ENCODE data around the gene MCF2L. TPM values are rescaled to one million over a fixed set of nuclear protein-coding genes. Genes with fewer than 3 reads are reported as not detected.

MCF2L gene
- total RNA-seq, 2 experiments from 2014 or later, result 7.9 to 8.7 TPM

DNA sequence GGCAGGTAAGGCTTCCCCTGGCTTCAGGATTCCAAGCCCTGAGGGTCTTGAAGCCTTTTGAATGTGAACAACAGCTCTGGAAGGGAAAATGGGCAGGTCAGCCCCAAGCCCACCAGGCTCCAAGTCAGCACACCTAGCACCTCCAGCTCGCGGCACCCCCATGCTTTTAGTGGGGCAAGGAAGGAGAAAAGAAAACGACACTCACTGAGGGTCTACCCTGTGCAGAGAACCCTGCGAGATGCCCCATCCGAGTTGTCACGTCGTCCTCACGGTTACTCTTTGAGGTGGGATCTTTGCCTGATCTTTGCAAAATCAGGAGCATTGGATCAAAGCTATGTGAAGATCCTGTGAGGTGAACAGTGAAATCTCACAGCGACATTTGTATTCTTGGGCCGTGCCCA lies 147.9 kb downstream of the MCF2L start:
- ChIA-PET POLR2A (no interaction called here), CTCF (no interaction called here)

DNA sequence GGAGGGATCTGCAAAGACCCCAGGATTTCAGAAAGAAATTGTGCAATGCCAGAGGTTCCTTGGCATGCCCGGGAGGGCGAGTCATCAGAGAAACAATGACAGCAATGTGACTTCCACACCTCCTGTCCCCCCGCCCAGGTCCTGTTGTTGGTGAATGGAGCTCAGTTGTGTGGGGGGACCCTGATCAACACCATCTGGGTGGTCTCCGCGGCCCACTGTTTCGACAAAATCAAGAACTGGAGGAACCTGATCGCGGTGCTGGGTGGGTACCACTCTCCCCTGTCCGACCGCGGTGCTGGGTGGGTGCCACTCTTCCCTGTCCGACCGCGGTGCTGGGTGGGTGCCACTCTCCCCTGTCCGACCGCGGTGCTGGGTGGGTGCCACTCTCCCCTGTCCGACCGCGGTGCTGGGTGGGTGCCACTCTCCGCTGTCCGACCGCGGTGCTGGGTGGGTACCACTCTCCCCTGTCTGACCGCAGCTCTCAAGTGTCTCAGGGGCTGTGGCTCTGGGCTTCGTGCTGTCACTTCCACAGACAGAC lies 148.4 kb downstream of the MCF2L start:
- POLR2A ChIA-PET, result no interaction called here

DNA sequence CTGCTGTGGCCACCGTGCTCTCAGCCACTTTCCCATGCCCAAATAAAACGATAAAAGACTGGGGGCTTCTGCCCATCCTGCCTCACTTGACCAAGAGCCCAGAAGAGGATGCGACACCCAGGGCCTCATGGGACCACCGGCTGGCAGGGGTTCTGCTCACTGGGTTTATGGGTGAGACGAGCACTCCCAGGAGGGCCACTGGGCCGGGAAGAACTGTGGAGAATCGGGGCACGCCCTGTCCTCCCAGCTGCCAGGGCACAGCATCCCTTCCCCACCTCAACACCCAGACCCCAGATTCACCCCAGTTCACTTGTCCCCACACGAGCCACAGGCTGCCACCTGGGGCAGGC lies 148.9 kb downstream of the MCF2L start:
- POLR2A ChIA-PET, result no interaction called here
- CTCF ChIA-PET, result no interaction called here

More for the DNA sequence above, 148.4 kb downstream of the MCF2L start:
- CTCF ChIA-PET, result no interaction called here

DNA sequence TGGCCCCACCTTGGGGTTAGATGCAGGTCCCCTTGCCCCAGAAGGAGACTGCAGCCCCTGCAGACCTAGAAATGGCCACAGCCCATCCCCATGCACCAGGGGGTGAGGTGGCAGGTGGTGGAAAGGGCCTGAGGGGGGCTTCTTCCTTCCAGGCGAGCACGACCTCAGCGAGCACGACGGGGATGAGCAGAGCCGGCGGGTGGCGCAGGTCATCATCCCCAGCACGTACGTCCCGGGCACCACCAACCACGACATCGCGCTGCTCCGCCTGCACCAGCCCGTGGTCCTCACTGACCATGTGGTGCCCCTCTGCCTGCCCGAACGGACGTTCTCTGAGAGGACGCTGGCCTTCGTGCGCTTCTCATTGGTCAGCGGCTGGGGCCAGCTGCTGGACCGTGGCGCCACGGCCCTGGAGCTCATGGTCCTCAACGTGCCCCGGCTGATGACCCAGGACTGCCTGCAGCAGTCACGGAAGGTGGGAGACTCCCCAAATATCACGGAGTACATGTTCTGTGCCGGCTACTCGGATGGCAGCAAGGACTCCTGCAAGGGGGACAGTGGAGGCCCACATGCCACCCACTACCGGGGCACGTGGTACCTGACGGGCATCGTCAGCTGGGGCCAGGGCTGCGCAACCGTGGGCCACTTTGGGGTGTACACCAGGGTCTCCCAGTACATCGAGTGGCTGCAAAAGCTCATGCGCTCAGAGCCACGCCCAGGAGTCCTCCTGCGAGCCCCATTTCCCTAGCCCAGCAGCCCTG lies 149.4 kb downstream of the MCF2L start:
- POLR2A ChIA-PET, result no interaction called here
- CTCF ChIA-PET, result no interaction called here

DNA sequence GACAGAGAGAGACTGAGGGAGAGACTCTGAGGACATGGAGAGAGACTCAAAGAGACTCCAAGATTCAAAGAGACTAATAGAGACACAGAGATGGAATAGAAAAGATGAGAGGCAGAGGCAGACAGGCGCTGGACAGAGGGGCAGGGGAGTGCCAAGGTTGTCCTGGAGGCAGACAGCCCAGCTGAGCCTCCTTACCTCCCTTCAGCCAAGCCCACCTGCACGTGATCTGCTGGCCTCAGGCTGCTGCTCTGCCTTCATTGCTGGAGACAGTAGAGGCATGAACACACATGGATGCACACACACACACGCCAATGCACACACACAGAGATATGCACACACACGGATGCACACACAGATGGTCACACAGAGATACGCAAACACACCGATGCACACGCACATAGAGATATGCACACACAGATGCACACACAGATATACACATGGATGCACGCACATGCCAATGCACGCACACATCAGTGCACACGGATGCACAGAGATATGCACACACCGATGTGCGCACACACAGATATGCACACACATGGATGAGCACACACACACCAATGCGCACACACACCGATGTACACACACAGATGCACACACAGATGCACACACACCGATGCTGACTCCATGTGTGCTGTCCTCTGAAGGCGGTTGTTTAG lies 150.3 kb downstream of the MCF2L start:
- CTCF ChIA-PET, result no interaction called here

DNA sequence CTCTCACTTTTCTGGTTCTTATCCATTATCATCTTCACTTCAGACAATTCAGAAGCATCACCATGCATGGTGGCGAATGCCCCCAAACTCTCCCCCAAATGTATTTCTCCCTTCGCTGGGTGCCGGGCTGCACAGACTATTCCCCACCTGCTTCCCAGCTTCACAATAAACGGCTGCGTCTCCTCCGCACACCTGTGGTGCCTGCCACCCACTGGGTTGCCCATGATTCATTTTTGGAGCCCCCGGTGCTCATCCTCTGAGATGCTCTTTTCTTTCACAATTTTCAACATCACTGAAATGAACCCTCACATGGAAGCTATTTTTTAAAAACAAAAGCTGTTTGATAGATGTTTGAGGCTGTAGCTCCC lies 150.8 kb downstream of the MCF2L start:
- ChIA-PET CTCF (no interaction called here), POLR2A (no interaction called here)

More for the DNA sequence above, 150.3 kb downstream of the MCF2L start:
- POLR2A ChIA-PET, result no interaction called here

DNA sequence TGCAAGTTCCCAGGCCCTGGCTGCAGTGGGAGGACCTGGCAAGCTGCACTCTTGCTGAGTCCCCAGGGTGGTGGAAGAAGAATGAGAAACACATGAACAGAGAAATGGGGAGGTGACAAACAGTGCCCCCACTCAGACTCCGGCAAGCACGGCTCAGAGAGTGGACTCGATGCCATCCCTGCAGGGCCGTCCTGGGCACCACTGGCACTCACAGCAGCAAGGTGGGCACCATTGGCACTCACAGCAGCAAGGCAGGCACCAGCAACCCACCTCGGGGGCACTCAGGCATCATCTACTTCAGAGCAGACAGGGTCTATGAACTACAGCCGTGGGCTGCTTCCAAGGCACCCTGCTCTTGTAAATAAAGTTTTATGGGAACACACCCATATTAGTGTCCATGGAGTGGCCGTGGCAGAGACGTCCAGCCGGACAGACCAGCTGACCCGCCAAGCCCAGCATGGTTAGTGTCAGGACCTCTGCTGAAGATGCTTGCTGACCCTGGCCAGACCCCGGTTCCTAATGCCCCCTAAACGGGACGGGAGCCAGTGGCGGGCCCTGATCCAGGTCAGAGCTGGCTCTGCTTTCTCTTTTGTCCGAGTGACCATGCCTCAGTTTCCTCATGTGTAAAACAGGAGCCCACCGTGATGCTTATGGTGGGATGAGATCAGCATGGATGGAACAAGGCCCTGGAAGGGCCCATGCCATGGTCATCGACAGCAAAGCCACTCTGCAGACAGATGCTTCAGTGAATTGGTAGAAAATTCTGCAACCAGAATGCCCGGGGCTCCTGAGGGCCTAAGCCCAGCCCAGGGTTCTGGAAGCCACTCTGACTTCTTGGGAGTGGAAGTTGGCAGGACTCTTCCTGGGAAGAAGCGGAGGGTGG lies 151.5 kb downstream of the MCF2L start:
- ChIA-PET CTCF (no interaction called here), POLR2A (no interaction called here)

DNA sequence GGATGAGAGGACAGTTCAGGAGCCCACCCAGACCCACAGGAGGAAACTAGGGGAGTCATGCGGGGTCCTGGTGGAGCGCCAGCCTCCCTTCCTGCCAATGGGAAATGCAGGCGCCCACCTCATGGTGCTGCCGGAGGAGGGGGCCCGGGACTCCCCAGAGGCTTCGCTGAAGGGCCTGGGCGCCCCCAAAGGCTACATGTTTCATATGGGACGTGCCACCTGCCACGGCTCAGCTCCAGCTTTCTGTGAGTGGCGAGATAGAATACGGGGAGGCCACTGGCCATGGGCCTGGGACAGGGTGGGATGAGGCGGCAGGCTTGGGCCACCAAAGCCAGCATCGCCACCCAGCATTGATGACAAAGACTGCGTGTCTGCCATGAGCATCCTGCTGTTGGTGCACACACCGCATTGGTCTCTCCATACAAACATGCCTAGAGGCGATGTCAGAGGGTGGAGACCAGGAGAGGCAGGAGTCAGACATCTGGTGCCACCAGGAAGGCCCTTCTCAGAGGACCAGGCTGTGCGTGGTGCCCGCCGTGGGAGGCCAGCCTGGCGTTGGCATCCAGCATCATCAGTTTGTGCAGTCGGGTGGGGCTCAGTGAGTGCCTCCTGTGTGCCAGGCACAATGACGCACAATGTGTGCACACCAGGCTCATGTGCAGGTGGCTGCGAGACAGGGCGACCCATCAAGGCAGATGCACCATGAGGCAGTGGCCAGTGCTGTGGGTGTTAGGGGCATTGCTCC lies 152.3 kb downstream of the MCF2L start:
- POLR2A ChIA-PET, result no interaction called here

DNA sequence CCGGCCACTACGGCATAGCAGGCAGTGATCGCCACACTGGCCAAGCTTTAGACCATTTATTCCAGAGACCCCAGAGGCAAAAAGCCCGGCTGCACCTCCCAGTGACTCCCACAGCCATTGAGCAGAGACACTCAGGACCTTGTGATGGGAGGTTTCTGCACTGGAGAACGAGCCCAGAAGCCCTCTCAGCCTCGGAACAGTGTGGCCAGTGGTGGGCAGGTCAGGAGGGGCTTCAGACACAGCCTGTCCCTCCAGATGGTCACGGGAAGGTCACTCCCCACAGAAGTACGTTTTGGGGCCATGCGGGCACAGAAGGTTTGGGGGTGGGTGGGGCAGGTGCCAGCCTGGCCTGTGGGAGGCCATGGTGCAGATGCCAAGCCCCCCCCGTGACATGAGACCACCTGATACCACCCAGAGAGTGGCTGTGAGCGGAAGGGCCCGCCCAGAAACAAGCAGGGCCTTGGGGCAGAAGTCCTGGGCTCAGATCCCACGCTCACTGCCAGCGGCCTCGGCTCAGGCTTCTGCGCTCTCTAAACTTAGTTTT lies 153.0 kb downstream of the MCF2L start:
- ChIA-PET POLR2A (no interaction called here), CTCF (no interaction called here)

More for the DNA sequence above, 152.3 kb downstream of the MCF2L start:
- CTCF ChIA-PET, result no interaction called here

DNA sequence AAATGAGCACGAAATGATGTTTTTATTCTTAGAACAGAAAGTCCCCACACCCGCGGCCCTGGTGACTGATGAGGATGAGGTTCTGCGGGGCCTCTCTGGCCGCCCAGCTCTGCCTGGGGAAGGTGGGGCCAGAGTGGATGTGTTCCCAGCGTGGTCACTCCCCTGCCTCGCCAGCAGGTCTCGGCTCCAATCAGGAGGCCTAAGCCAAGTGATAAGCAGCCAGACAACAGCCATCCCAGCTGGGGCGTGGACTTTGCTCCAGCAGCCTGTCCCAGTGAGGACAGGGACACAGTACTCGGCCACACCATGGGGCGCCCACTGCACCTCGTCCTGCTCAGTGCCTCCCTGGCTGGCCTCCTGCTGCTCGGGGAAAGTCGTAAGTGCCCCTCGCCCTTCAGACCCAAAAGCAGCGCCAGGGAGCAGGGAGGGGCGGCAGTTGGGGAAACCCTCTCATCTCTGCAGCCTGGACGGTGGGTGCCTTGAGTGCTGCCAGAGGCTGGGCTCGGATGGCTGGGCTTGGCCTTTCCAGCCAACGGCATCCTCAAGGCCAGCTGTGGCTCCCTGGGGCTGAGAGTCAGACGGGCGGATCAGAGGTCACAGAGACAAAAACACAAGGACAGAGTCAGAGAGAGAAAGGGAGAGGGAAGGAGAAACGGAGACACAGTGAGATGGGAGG lies 153.7 kb downstream of the MCF2L start, which contains the start of gene F10:
F10 (plus strand) TSS at position 250 of the 676 bp plus-strand sequence; CDS start at position 307, 57 bp downstream.
- POLR2A ChIA-PET, result no interaction called here
- CTCF ChIA-PET, result no interaction called here

DNA sequence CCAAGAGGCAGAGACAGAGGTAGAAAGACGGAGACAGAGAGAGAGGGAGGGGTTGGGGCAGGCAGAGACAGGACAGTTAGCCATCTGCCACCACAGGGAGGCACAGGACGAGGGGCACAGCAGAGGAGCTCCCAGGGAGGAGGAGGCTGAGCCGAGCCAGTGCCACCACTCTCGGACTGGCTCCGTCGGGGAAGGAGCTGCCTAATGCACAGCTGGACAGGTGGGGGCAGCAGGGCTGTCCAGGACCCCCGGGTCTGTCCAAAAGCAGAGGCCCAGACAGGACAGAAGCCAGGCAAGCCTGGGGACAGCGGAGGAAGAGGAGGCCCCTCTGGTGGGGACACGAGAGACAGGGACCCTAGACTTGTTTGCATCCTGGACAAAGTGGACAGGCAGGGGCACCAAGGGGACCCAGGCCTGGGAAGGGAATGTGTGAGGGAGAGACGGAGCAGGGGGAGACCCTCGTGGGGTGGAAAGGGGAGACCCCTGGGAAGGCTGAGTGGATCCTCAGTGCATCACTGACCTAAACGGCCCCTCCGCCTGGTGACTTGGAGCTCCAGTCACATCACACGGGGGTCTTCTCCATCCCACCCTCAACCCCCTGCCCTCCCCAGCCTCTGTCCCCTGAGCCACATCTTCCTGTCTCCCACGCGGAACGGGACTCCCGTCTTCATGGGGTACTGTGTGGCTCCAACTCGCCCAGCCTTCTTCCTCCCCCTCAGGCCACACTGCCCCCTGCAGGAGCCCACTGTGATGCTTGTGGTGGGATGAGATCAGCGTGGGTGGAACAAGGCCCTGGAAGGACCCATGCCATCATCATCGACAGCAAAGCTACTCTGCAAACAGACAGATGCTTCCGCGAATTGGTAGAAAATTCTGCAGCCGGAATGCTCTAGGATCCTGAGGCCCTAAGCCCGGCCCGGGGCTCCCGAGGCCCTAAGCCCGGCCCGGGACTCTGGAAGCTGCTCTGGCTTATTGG lies 154.5 kb downstream of the MCF2L start:
- CTCF ChIA-PET, result no interaction called here
- POLR2A ChIA-PET, result no interaction called here

DNA sequence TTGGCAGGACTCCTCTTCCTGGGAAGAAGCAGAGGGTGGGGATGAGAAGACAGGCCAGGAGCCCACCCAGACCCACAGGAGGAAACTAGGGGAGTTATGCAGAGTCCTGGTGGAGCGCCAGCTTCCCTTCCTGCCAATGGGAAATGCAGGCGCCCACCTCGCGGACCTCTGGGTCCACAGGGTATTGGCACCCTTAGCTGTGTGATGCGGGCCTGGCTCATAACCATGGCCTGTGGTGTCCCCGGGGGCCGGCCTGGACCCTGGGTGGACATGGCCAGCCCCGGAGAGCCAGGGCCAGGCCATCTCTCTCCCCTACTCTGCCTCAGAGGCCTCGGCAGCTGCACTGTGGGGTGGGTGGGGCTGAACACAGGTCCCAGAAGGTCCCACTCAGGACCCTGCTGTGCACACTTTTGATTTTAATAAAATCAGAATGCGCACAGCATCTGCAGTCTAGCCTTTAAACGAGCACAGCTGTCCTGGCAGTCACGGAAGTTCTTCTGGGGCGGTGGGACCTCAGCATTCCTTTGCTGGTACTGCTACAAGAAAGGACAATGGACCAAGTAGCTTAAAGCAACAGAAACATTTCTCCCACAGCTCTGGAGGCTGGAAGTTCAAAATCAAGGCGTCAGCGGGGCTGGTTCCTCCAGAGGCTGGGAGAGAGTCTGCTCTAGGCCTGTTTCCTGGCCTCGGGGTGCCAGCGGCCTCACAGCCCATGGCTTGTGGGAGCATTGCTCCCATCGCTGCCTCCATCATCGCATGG lies 155.4 kb downstream of the MCF2L start:
- ChIA-PET CTCF (no interaction called here), POLR2A (no interaction called here)

DNA sequence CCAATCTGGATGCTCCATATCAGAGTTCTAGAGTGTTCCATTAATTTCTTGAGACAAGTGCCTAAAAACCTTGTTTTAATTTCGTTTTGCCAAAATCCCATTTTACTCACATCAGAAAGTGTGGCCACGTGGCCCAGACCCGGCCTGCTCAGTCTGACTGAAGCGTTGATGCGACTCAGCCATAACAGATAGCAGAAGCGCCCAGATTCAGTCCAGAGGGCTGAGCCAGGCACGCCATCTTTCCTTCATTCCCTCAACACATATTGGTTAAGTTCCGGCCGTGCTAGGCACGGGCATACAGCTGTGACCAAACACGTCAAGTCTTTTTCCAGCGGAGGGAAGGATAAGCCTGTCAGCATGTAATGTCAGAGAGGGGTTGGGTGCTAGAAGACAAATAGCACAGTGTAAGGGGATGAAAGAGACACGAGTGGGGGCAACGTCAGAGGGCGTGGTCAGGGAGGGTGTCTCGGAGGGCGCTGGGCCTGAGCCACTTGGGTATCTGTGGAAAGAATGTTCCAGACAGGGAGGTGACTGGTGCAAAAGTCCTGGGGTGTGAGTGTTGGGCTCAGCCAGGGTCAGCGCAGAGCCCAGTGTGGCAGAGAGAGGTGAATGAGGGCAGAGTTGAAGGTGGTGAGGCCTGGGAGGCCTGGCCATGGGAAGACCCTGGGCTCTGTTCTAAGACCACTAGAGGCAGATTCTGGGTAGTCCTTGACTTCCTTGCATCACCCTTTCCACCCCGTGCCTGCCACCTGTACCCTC lies 156.7 kb downstream of the MCF2L start:
- CTCF ChIA-PET, result no interaction called here
- POLR2A ChIA-PET, result no interaction called here

DNA sequence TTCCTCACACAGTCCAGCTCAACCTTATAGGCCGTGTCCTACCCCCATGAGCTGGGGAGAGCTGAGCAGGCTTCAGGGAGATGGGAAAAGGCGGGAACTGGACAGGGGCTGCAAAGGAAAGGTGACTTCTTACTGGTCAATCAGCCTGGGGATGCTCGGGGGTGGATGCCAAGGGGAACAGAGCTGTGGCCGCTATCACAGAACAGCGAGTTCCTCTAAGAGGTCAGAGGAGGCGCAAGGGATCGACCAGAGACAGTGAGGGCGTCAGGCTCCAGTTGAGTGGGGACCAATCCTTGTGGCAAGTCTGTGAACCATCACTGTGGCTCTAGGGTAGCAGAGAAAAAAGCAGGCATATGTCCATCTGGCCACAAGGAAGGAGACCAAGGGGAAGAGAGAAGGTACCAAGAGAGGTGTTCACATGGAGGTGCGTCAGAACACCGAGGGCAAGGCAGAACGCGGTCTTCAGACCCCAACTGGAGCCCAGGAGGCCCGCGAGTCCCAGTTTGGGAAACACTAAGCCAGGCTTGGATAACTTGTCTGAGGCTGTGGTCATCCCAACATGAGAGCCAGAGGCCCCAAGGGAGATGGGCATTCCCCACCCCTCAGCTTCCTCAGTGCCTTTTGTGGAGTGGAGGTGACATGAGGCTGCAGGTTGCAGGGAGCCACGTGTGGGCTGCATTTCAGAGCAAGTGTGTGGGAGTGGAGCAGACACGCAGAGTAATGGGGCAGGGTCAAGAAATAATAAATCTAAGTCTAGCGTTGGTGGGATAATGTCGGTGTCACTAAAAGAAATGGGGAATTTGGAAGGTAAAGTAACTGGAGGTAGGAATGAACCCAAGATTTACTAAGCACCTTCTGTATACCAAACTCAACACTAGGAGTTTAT lies 157.5 kb downstream of the MCF2L start:
- ChIA-PET POLR2A (no interaction called here), CTCF (no interaction called here)

DNA sequence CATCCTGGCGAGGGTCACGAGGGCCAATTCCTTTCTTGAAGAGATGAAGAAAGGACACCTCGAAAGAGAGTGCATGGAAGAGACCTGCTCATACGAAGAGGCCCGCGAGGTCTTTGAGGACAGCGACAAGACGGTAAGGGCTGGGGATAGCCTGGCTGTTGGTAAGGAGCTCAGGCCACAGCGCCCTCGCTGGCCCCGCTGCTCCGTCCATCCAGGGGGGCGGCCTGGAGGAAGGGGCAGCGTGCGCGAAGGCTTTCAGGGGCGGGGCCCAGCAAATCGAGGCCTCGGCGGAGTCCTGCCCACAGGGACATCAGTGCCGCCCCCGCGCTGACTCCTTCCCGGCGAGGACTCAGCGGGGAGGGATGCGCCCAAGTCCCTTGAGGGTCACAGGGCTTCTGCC lies 160.5 kb downstream of the MCF2L start:
- POLR2A ChIA-PET, result no interaction called here
- CTCF ChIA-PET, result no interaction called here
